HUES48 (cell line): ENCODE data around the gene IL22RA1.

Source experiments
- H3K27ac ChIP-seq: one replicate; pipeline ENCODE4 v1.7.0; 2013; ENCODE audit warnings: low read depth, low read length, inconsistent platforms
- H3K27me3 ChIP-seq: 2 replicates; pipeline ENCODE4 v1.6.1; 2013; ENCODE audit warnings: mild to moderate bottlenecking, low read length; ENCODE audit not compliant: control insufficient read depth, insufficient read depth
- H3K36me3 ChIP-seq: 2 replicates; pipeline ENCODE4 v1.6.1; 2013; ENCODE audit warnings: low read length; ENCODE audit not compliant: control insufficient read depth, insufficient read depth
- H3K4me1 ChIP-seq: 2 replicates; pipeline ENCODE4 v1.6.1; 2013; ENCODE audit warnings: mild to moderate bottlenecking, low read length; ENCODE audit not compliant: control insufficient read depth, insufficient read depth
- H3K4me3 ChIP-seq: 2 replicates; pipeline ENCODE4 v1.5.1; 2013; ENCODE audit warnings: mild to moderate bottlenecking, low read depth, low read length
- H3K9ac ChIP-seq: 2 replicates; pipeline ENCODE4 v1.6.1; 2013; ENCODE audit warnings: mild to moderate bottlenecking, low read depth, low read length, moderate library complexity
- H3K9me3 ChIP-seq: 2 replicates; pipeline ENCODE4 v1.6.1; 2013; ENCODE audit warnings: low read length; ENCODE audit not compliant: control insufficient read depth, insufficient read depth

IL22RA1 gene

GRCh38 chr1:24138476-24139221 lies 4.3 kb downstream of the IL22RA1 start:
- Histone ChIP-seq H3K4me3 (no peak overlapping the region), H3K9me3 (no peaks in the 10 kb centered on the region), H3K27me3 (no peaks in the 10 kb centered on the region), H3K9ac (no peak overlapping the region), H3K36me3 (no peaks in the 10 kb centered on the region), H3K27ac (no peak overlapping the region), H3K4me1 (0 out of 2 replicates have a peak, but pooled peaks cover 5% of the 10 kb centered on the region)

- H3K9me3 ChIP-seq, result no peaks in the 10 kb centered on the region
- H3K27ac ChIP-seq, result no peak overlapping the region
- no peaks in the 10 kb centered on the region for H3K36me3 ChIP-seq
- H3K4me3 ChIP-seq, result no peak overlapping the region
- H3K27me3 ChIP-seq, result no peaks in the 10 kb centered on the region
- 0 out of 2 replicates have a peak, but pooled peaks cover 5% of the 10 kb centered on the region for H3K4me1 ChIP-seq
- H3K9ac ChIP-seq, result no peak overlapping the region
These were observed 5.9 kb downstream of the IL22RA1 start for GRCh38 chr1:24136956-24137539.

- no peak overlapping the region for H3K9ac ChIP-seq
- no peak overlapping the region for H3K27ac ChIP-seq
- 0 out of 2 replicates have a peak, but pooled peaks cover 2% of the 10 kb centered on the region for H3K9me3 ChIP-seq
- H3K4me1 ChIP-seq, result 0 out of 2 replicates have a peak, but pooled peaks cover 5% of the 10 kb centered on the region
- no peaks in the 10 kb centered on the region for H3K27me3 ChIP-seq
- no peaks in the 10 kb centered on the region for H3K36me3 ChIP-seq
- H3K4me3 ChIP-seq, result no peak overlapping the region
These were observed 8.6 kb downstream of the IL22RA1 start for GRCh38 chr1:24134376-24134775.

GRCh38 chr1:24133819-24134218 lies 9.1 kb downstream of the IL22RA1 start:
- Histone ChIP-seq H3K4me1 (peaks cover 7% of the 10 kb centered on the region; the same call in 1 of the 2 replicates), H3K9ac (no peak overlapping the region), H3K4me3 (no peak overlapping the region), H3K9me3 (0 out of 2 replicates have a peak, but pooled peaks cover 2% of the 10 kb centered on the region), H3K27me3 (no peaks in the 10 kb centered on the region), H3K36me3 (no peaks in the 10 kb centered on the region), H3K27ac (no peak overlapping the region)

GRCh38 chr1:24130385-24130784 lies 12.6 kb downstream of the IL22RA1 start:
- Histone ChIP-seq H3K27ac (no peak overlapping the region), H3K9me3 (0 out of 2 replicates have a peak, but pooled peaks cover 2% of the 10 kb centered on the region), H3K4me3 (no peak overlapping the region), H3K4me1 (peaks cover 7% of the 10 kb centered on the region; the same call in 1 of the 2 replicates), H3K36me3 (no peaks in the 10 kb centered on the region), H3K27me3 (no peaks in the 10 kb centered on the region), H3K9ac (no peak overlapping the region)

- Histone ChIP-seq H3K36me3 (no peaks in the 10 kb centered on the region), H3K9ac (no peak overlapping the region), H3K27me3 (no peaks in the 10 kb centered on the region), H3K27ac (no peak overlapping the region), H3K4me3 (no peak overlapping the region), H3K9me3 (0 out of 2 replicates have a peak, but pooled peaks cover 2% of the 10 kb centered on the region), H3K4me1 (peaks cover 3% of the 10 kb centered on the region; the same call in 1 of the 2 replicates)
These were observed 15.1 kb downstream of the IL22RA1 start for GRCh38 chr1:24127801-24128363.

GRCh38 chr1:24127134-24127800 lies 15.7 kb downstream of the IL22RA1 start:
- no peak overlapping the region for H3K9ac ChIP-seq
- peaks cover 3% of the 10 kb centered on the region; the same call in 1 of the 2 replicates for H3K4me1 ChIP-seq
- no peaks in the 10 kb centered on the region for H3K27me3 ChIP-seq
- no peak overlapping the region for H3K27ac ChIP-seq
- no peak overlapping the region for H3K4me3 ChIP-seq
- H3K36me3 ChIP-seq, result no peaks in the 10 kb centered on the region
- 0 out of 2 replicates have a peak, but pooled peaks cover 2% of the 10 kb centered on the region for H3K9me3 ChIP-seq

- H3K4me1 ChIP-seq, result peaks cover 3% of the 10 kb centered on the region; the same call in 1 of the 2 replicates
- H3K4me3 ChIP-seq, result no peak overlapping the region
- no peak overlapping the region for H3K9ac ChIP-seq
- 0 out of 2 replicates have a peak, but pooled peaks cover 2% of the 10 kb centered on the region for H3K9me3 ChIP-seq
- H3K27ac ChIP-seq, result no peak overlapping the region
- H3K36me3 ChIP-seq, result no peaks in the 10 kb centered on the region
- no peaks in the 10 kb centered on the region for H3K27me3 ChIP-seq
These were observed 16.3 kb downstream of the IL22RA1 start for GRCh38 chr1:24126672-24127023.

- Histone ChIP-seq H3K4me1 (peaks cover 3% of the 10 kb centered on the region; the same call in 1 of the 2 replicates), H3K36me3 (no peaks in the 10 kb centered on the region), H3K9ac (no peak overlapping the region), H3K4me3 (no peak overlapping the region), H3K27me3 (no peaks in the 10 kb centered on the region), H3K9me3 (0 out of 2 replicates have a peak, but pooled peaks cover 2% of the 10 kb centered on the region), H3K27ac (no peak overlapping the region)
These were observed 16.8 kb downstream of the IL22RA1 start for GRCh38 chr1:24126018-24126671.

GRCh38 chr1:24125456-24125855 lies 17.5 kb downstream of the IL22RA1 start:
- no peaks in the 10 kb centered on the region for H3K27me3 ChIP-seq
- no peak overlapping the region for H3K9ac ChIP-seq
- H3K27ac ChIP-seq, result no peak overlapping the region
- H3K36me3 ChIP-seq, result no peaks in the 10 kb centered on the region
- peaks cover 3% of the 10 kb centered on the region; the same call in 1 of the 2 replicates for H3K4me1 ChIP-seq
- 0 out of 2 replicates have a peak, but pooled peaks cover 2% of the 10 kb centered on the region for H3K9me3 ChIP-seq
- no peak overlapping the region for H3K4me3 ChIP-seq
